KMS-11 (cell line): Measurements from ENCODE around the gene ACO1.

ENCODE experiments used
- H2AFZ ChIP-seq: fragments of 200-600 bp; sonication (generic); 2 replicates; pipeline ENCODE4 v1.6.1; 2016; ENCODE audit warnings: antibody characterized with exemption, mixed run types, low read depth
- H3K27ac ChIP-seq: fragments of 200-600 bp; sonication (generic); 2 replicates; pipeline ENCODE4 v1.6.1; 2016; ENCODE audit warnings: mild to moderate bottlenecking, mixed run types
- H3K27me3 ChIP-seq: fragments of 200-600 bp; sonication (generic); 2 replicates; pipeline ENCODE4 v1.6.1; 2017; ENCODE audit warnings: mild to moderate bottlenecking, low read depth, mixed run types, moderate library complexity; ENCODE audit not compliant: insufficient read depth
- H3K36me3 ChIP-seq: fragments of 200-600 bp; sonication (generic); 2 replicates; pipeline ENCODE4 v1.6.1; 2017; ENCODE audit warnings: mild to moderate bottlenecking, mixed run types; ENCODE audit not compliant: insufficient read depth
- H3K4me1 ChIP-seq: fragments of 200-600 bp; sonication (generic); 2 replicates; pipeline ENCODE4 v1.6.1; 2016; ENCODE audit warnings: mild to moderate bottlenecking, low read depth, mixed run types; ENCODE audit not compliant: poor library complexity, severe bottlenecking
- H3K4me2 ChIP-seq: fragments of 200-600 bp; sonication (generic); 2 replicates; pipeline ENCODE4 v1.7.0; 2016; ENCODE audit warnings: mild to moderate bottlenecking, mixed run types
- H3K4me3 ChIP-seq: fragments of 200-600 bp; sonication (generic); IDR thresholded peaks from 2 replicates; pipeline ENCODE4 v1.6.1; 2017; ENCODE audit warnings: low read depth, low read length, mixed read lengths; ENCODE audit not compliant: insufficient read depth
- H3K79me2 ChIP-seq: fragments of 200-600 bp; sonication (generic); 2 replicates; pipeline ENCODE4 v1.6.1; 2016; ENCODE audit warnings: low read depth, mixed run types; ENCODE audit not compliant: insufficient read depth
- H3K9ac ChIP-seq: fragments of 200-600 bp; sonication (generic); 2 replicates; pipeline ENCODE4 v1.6.1; 2016; ENCODE audit warnings: mild to moderate bottlenecking, mixed run types
- H4K20me1 ChIP-seq: fragments of 200-600 bp; sonication (generic); 2 replicates; pipeline ENCODE4 v1.6.1; 2016; ENCODE audit warnings: mild to moderate bottlenecking, mixed run types; ENCODE audit not compliant: insufficient read depth
- CTCF ChIP-seq: fragments of 200-600 bp; sonication (generic); conservative IDR thresholded peaks from 2 replicates; pipeline ENCODE4 v1.6.1; 2017; ENCODE audit warnings: low read depth, mild to moderate bottlenecking, antibody characterized with exemption, low read length, moderate library complexity, mixed read lengths

The ACO1 gene

DNA sequence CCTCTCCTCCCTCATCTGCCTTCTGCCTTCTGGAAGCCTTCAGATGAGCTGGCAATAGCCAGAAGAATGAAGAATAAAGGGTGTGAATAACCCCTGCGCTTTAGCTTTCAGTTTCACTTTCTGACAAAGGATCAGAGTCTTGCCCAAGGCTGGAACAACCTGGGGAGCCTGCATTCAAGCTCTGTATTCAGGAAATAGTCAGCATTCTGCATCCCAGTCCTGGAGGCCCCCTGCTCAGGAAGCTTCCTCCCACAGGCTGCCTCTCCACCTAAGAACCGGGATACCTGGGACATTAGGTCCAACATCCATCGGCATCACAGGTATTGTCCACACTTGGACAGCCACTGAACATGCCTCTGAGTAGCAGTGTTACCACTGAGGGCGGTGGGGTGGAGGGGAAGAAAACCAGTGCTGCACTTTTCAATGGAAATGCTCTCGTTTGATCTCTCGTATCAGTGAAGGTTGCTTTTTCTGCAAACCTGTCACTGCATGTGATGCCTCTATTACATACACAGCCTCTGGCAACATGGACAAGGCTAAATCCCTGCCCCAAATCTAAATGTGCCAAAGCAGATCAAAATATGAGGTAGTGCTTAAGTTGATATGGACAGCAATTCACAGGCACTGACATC is 39.8 kb upstream of the ACO1 start:
- no peak overlapping the region for H3K27ac ChIP-seq
- H3K9ac ChIP-seq, result no peak overlapping the region
- no peaks in the 10 kb centered on the region for H3K27me3 ChIP-seq
- H3K4me2 ChIP-seq, result no peak overlapping the region
- H3K79me2 ChIP-seq, result no peaks in the 10 kb centered on the region
- peak overlapping the region; percentile 27; the same call in 1 of the 2 replicates for H2AFZ ChIP-seq
- no peak overlapping the region for H3K4me3 ChIP-seq
- H3K36me3 ChIP-seq, result no peaks in the 10 kb centered on the region
- H4K20me1 ChIP-seq, result no peaks in the 10 kb centered on the region
- peaks cover 4% of the 10 kb centered on the region for H3K4me1 ChIP-seq
- TF ChIP-seq CTCF, result no peak

- Histone ChIP-seq H3K9ac (no peak overlapping the region), H3K27ac (no peak overlapping the region), H3K4me2 (no peak overlapping the region)
Observed at GRCh38 chr9:32345243-32345642, 39.2 kb upstream of the ACO1 start.

DNA sequence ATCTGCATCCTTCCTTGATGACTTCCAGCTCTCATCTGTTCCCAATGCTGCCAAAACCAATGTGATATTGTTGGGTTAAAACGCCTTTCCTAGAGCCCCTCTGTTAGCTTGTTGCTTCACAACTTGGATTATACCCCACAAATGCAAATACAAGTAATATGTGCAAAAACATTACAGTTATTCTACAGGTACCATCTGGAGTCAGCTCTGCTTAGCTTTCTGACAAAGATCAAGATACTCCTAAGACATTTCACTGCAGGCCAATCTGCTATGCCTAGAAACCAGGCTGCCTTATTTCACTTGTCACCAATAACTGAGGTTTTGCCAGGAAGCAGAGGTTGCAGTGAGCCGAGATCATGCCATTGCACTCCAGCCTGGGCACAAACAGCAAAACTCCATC is 36.9 kb upstream of the ACO1 start:
- H3K79me2 ChIP-seq, result no peaks in the 10 kb centered on the region
- no peak overlapping the region for H3K4me2 ChIP-seq
- no peak for TF ChIP-seq CTCF
- no peak overlapping the region for H3K9ac ChIP-seq
- H4K20me1 ChIP-seq, result no peaks in the 10 kb centered on the region
- no peak overlapping the region for H3K4me3 ChIP-seq
- H3K36me3 ChIP-seq, result no peaks in the 10 kb centered on the region
- H3K27ac ChIP-seq, result no peak overlapping the region
- no peaks in the 10 kb centered on the region for H3K27me3 ChIP-seq
- peaks cover 4% of the 10 kb centered on the region for H3K4me1 ChIP-seq
- H2AFZ ChIP-seq, result no peak overlapping the region

More at GRCh38 chr9:32345243-32345642, 39.2 kb upstream of the ACO1 start:
- peaks cover 4% of the 10 kb centered on the region for H3K4me1 ChIP-seq
- H4K20me1 ChIP-seq, result no peaks in the 10 kb centered on the region
- no peak for TF ChIP-seq CTCF
- H2AFZ ChIP-seq, result no peak overlapping the region
- H3K4me3 ChIP-seq, result no peak overlapping the region
- H3K27me3 ChIP-seq, result no peaks in the 10 kb centered on the region
- no peaks in the 10 kb centered on the region for H3K79me2 ChIP-seq
- H3K36me3 ChIP-seq, result no peaks in the 10 kb centered on the region

DNA sequence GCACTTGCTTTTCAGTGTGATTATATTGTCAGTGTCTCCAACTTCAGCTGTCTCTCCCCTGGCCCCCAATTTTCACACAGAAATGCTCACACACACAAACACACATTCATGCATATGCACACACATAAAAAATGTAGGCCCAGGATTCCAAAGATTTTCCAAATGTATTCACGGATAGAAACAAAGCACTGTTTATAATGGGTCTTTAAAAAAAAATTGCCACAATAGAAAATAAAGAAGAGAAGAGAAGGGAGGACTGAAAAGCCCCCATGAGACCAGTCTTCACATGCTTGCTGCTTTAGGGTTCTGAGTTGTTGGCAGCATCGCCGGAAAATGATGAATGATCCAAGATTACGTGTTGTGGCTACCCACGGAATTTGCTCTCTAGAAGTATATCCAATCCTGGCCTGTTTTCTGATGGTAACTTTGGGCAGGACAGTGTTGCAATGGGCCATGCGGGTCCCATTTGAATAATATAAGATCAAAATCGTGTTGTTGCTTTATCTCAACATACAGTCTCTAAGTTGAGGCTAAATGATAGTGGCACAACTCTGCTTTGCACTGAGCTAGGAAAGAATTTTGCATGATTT is 36.2 kb upstream of the ACO1 start:
- H3K27ac ChIP-seq, result no peak overlapping the region
- no peak overlapping the region for H3K9ac ChIP-seq
- H3K79me2 ChIP-seq, result no peaks in the 10 kb centered on the region
- no peaks in the 10 kb centered on the region for H3K36me3 ChIP-seq
- no peak overlapping the region for H3K4me3 ChIP-seq
- no peaks in the 10 kb centered on the region for H3K27me3 ChIP-seq
- H3K4me1 ChIP-seq, result peaks cover 4% of the 10 kb centered on the region
- H2AFZ ChIP-seq, result no peak overlapping the region
- H4K20me1 ChIP-seq, result no peaks in the 10 kb centered on the region
- TF ChIP-seq CTCF, result no peak
- H3K4me2 ChIP-seq, result no peak overlapping the region
